Transverse colon (tissue), 3 donors: ENCODE data around the gene PSMD3.

Source experiments
- POLR2A ChIP-seq: fragments of 450-650 bp; IDR thresholded peaks from one replicate; pipeline ENCODE4 v1.6.1; 2016; ENCODE audit warnings: antibody characterized with exemption, mild to moderate bottlenecking, moderate library complexity
- TF ChIP-seq, protein P1 (sequence below), 5 experiments: fragments of 200-600 bp in 3 of 5; fragments of 450-650 bp in 2 of 5; sonication (generic) in 3 of 5; IDR thresholded peaks; 1 replicate in 2 of 5; 2 replicates in 3 of 5; pipeline ENCODE4 v1.5.1; 2016 to 2017; ENCODE audit warnings: antibody characterized with exemption in 5 of 5, inconsistent platforms in 3 of 5, mild to moderate bottlenecking in 2 of 5, moderate library complexity in 1 of 5

- TF ChIP-seq, protein P1, sequence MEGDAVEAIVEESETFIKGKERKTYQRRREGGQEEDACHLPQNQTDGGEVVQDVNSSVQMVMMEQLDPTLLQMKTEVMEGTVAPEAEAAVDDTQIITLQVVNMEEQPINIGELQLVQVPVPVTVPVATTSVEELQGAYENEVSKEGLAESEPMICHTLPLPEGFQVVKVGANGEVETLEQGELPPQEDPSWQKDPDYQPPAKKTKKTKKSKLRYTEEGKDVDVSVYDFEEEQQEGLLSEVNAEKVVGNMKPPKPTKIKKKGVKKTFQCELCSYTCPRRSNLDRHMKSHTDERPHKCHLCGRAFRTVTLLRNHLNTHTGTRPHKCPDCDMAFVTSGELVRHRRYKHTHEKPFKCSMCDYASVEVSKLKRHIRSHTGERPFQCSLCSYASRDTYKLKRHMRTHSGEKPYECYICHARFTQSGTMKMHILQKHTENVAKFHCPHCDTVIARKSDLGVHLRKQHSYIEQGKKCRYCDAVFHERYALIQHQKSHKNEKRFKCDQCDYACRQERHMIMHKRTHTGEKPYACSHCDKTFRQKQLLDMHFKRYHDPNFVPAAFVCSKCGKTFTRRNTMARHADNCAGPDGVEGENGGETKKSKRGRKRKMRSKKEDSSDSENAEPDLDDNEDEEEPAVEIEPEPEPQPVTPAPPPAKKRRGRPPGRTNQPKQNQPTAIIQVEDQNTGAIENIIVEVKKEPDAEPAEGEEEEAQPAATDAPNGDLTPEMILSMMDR (IDR thresholded peaks at IDR 0.05): no peak
- TF ChIP-seq POLR2A: no peak
Measured at GRCh38 chr17:40034426-40035161, 54.0 kb downstream of the PSMD3 start.
